Colon (tissue), 2 donors: ENCODE data around the gene KMT5B.

ENCODE experiments used
- FAIRE-seq: peaks from 2 replicates; lab custom pipeline; 2012; peaks lifted over from hg19 to GRCh38; lab: Jason Lieb, UNC
- donor health status: control.
- donor health status: control.

Gene KMT5B

GRCh38 chr11:68116974-68117373 lies 96.1 kb downstream of the KMT5B start:
- FAIRE-seq, result no peak

GRCh38 chr11:68116126-68116525 lies 97.0 kb downstream of the KMT5B start:
- no peak for FAIRE-seq

- FAIRE-seq, result no peak
Measured at GRCh38 chr11:68115285-68115684, 97.8 kb downstream of the KMT5B start.

GRCh38 chr11:68113986-68114385 lies 99.1 kb downstream of the KMT5B start:
- no peak for FAIRE-seq

- no peak for FAIRE-seq
Measured at GRCh38 chr11:68107689-68108088, 105.4 kb downstream of the KMT5B start.

- FAIRE-seq, result no peak
Measured at GRCh38 chr11:68106165-68106940, 106.7 kb downstream of the KMT5B start.
